ENCODE results near the gene MALT1.
"Not testable (repeated sequence)": the region's sequence is repeated elsewhere in the genome, so short reads cannot be mapped to it uniquely, and the experiment has no call there.

The MALT1 gene

GRCh38 chr18:58649966-58650816, 21.1 kb upstream of the MALT1 start:
- in situ Hi-C loops (cut with HindIII; ENCODE audit: low sequenced_read_pairs), result no loop called here
- no peak overlapping the region for H3K4me3 ChIP-seq (ENCODE audit: low read depth, low read length)
- TF ChIP-seq CTCF (IDR thresholded peaks at IDR 0.05; ENCODE audit: low read depth, low read length, missing control alignments), result no peak
- no peak for DNase-seq (ENCODE audit: low read depth)

GRCh38 chr18:58650830-58651229, 20.4 kb upstream of the MALT1 start:
- H3K4me3 ChIP-seq (ENCODE audit: low read depth, low read length); in situ Hi-C loops (cut with HindIII; ENCODE audit: low sequenced_read_pairs); DNase-seq (ENCODE audit: low read depth): not testable (repeated sequence)

- DNase-seq (ENCODE audit: low read depth); H3K4me3 ChIP-seq (ENCODE audit: low read depth, low read length); in situ Hi-C loops (cut with HindIII; ENCODE audit: low sequenced_read_pairs): not testable (repeated sequence)
These were observed 18.0 kb upstream of the MALT1 start for GRCh38 chr18:58653144-58653722.

- peak; percentile 73 for DNase-seq (ENCODE audit: low read depth)
- no peak overlapping the region for H3K4me3 ChIP-seq (ENCODE audit: low read depth, low read length)
- no peak for TF ChIP-seq CTCF (IDR thresholded peaks at IDR 0.05; ENCODE audit: low read depth, low read length, missing control alignments)
- in situ Hi-C loops (cut with HindIII; ENCODE audit: low sequenced_read_pairs), result no loop called here
These were observed 17.3 kb upstream of the MALT1 start for GRCh38 chr18:58653814-58654509.

GRCh38 chr18:58654896-58655614, 16.2 kb upstream of the MALT1 start:
- H3K4me3 ChIP-seq (ENCODE audit: low read depth, low read length), result no peak overlapping the region
- in situ Hi-C loops (cut with HindIII; ENCODE audit: low sequenced_read_pairs), result no loop called here
- TF ChIP-seq CTCF (IDR thresholded peaks at IDR 0.05; ENCODE audit: low read depth, low read length, missing control alignments), result no peak
- no peak for DNase-seq (ENCODE audit: low read depth)

GRCh38 chr18:58657081-58657480, 14.2 kb upstream of the MALT1 start:
- no peak for TF ChIP-seq CTCF (IDR thresholded peaks at IDR 0.05; ENCODE audit: low read depth, low read length, missing control alignments)
- no peak overlapping the region for H3K4me3 ChIP-seq (ENCODE audit: low read depth, low read length)
- in situ Hi-C loops (cut with HindIII; ENCODE audit: low sequenced_read_pairs), result no loop called here
- no peak for DNase-seq (ENCODE audit: low read depth)

GRCh38 chr18:58657494-58657893, 13.8 kb upstream of the MALT1 start:
- DNase-seq (ENCODE audit: low read depth), result no peak
- no peak for TF ChIP-seq CTCF (IDR thresholded peaks at IDR 0.05; ENCODE audit: low read depth, low read length, missing control alignments)
- in situ Hi-C loops (cut with HindIII; ENCODE audit: low sequenced_read_pairs), result no loop called here
- H3K4me3 ChIP-seq (ENCODE audit: low read depth, low read length), result no peak overlapping the region

All from astrocyte of the cerebellum (primary cell).